ENCODE results near the gene PTGIS.

GRCh38 chr20:49457444-49457843, 110.5 kb downstream of the PTGIS start:
- no peak for TF ChIP-seq POLR2A (IDR thresholded peaks at IDR 0.05)
- no peak for TF ChIP-seq CTCF (IDR thresholded peaks at IDR 0.05)

Data from thyroid gland (tissue), 4 donors.